GM18511 (cell line): Measurements from ENCODE around the gene FOXA1.
A peak's percentile ranks its signal among the peaks of the same experiment; 100 is the strongest.

Experiments
- ATAC-seq: cut with Tn5 transposase; IDR thresholded peaks from one replicate; pipeline ENCODE4 v1.9.1; 2021; ENCODE audit warnings: mild to moderate bottlenecking, moderate library complexity; ENCODE audit not compliant: unreplicated experiment

The FOXA1 gene

DNA sequence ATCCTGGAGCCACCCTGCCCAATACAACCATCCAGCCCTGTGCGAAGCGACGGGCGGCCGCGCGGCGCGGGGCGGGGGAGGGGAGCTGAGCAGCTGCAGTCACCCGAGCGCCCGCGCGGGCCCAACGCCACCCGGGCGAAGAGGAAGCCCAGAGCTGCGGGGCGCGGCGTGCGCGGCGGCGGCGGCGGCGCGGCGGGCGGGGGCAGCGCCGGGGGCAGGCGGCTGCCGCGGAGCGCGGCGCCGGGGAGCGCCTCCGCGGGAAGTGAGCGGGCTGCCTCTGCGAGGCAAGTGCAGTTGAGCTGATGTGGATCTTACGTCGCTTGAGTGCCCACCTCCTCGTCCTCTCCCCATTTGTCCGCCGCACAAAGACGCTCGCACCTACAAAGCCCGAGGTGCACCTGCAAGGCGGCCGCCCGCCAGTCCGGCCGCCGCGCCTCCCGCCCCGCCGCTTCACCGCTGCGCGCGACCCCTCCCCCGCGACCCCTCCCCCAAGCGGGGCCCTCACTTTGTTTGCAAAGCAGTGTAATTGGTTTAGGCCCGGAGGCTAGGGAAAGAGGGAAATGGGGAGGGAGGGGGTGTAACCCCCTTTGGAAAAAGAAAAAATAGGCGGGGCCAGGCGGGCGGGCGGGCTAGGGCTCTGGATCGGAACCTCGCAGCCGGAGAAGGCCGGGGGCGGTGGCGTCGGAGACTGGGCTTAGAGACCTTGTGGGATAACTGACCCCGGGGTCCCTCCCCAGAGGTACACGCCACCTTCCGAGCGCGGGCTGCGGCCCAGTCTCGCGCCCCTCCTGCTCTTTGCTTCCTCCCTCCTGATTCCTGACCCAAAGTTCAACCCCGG is at the start of gene FOXA1, which contains the start of gene TTC6:
TSS of gene FOXA1 (minus strand) at position 279 of the 838 bp plus-strand sequence. CDS start at position 2, 277 bp downstream.
TSS of gene TTC6 (plus strand) at position 659 of the 838 bp plus-strand sequence. CDS start 26,436 bp downstream, outside the sequence.
- ATAC-seq = peak; percentile 3

DNA sequence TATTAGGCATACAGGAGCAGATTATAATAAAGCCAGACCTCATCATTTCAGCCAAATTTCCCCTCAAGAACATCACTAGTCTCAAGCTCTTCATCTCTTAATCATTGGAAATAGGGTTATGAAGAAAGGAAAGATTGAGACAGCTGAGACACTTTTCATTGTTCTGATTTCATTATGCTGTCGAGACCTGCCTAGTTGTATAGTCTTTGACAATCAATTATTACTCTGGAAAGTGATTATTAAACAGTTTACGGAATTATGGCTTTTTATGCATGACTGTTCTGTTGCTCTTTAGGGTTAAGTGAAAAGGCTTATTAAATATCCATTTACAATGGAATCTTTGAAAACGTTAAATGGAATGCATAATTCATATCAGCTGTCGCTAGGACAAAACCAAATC is 48.7 kb upstream of the FOXA1 start:
- ATAC-seq = no peak

DNA sequence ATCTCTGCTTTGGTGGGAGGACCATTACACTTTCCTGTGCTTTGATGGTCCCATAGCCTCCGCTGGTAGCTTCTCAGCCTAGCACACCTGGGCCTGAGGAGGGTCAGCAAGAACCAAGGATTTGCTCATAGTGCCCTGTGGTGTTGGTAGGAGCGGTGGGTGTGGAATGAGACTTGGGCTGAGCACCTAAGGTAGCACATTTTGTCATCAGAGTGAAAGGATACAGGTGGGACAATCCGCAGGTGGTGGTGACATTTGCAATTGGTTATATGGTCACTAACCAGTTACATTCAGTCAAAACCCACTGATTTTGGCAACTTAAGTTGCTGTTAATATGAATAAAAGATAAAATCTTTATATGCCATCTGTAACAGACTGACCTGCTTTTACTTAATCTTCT is 47.1 kb upstream of the FOXA1 start:
- no peak for ATAC-seq

DNA sequence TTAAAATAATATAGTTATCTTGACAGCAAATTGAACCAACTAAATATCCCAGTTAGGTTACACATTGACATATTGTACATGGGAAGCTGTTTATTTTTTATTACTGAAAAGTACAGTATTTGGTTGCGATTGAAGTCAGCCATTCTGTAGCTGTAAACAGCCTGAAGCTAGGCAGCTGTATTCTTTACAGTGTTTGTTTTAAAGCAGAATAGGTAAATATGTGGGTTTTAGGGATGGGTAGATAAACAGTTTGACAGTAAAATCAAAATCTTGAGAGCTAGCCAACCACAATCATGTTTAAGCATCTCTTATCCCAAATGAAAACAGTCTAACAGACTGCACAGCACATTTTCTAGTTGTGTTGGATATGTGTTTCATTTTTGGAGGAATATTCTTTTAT is 46.1 kb upstream of the FOXA1 start:
- no peak for ATAC-seq

DNA sequence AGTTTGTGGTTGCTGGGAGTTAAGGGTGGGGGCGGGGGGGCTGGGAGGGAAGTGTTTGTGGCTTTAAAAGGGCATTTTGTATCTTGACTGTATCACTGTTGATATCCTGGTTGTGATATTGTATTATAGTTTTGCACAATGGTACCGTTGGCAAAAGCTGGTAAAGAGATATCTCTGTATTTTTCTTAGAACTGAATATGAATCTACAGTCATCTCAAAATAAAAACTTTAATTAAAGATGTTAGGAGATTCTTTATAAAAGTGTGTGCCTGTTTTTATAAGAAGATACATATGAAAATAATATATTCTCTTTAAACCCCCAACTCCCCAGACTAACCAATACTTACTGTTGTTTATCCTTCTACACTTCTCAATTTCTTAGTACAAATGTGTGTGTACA is 43.5 kb upstream of the FOXA1 start:
- ATAC-seq = no peak

DNA sequence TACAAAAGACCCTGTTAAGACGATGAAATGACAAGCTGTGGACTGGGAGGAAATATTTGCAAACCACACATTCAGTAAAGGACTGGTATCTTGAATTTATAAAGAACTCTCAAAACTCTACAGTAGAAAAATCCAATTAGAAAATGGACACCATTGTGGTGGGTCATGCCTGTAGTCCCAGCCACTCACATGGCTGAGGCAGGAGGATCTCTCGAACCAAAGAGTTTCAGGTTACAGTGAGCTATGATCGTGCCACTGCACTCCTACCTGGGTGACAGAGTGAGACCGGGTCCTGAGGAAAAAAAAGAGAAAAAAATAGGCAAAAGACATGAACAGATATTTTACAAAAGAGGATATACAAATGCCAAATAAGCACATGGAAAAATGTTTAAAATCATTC is 42.3 kb upstream of the FOXA1 start:
- no peak for ATAC-seq

DNA sequence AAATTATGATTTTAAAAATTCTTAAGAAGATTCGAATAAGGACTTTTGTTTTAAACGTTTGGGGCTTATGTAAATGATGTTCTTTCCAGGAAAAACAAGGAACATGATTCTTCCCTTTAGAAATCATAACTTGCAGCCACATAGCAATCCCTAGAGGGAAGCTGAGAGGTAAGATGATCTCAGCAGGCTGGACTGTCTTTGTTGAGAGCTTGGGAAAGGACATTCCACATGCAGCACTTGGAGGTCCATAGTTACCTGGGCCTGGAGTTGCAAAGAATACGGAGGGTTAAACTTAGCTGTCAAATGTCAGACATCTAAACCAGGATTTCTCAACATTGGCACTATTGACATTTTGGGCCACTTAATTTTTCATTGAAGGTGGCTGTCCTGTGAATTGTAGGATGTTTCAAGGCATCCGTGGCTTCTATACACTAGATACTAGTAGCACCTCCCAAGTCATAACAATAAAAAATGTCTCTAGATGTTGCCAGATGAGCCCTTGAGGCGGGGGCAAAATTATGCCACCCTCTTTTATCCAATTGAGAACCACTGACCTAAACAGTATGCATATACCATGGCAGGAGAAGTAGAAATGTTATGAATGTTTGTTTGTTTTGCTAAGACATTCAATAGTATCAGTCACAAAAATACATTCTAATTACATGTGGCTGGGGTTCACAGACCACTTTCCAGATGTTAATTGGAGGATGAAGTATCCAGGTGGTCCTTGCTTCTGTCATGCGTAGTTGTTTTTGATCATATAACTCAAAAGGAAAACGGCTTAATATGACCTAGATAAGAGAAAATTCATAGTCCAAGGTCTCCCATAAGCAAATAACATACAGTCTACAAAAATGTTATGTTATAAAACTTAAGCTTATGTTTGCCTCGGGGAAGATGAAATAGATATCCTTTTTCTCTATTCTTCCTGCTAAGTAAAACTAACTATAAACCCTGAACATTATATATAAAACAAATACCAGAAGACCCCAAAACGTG is 30.8 kb upstream of the FOXA1 start:
- no peak for ATAC-seq

DNA sequence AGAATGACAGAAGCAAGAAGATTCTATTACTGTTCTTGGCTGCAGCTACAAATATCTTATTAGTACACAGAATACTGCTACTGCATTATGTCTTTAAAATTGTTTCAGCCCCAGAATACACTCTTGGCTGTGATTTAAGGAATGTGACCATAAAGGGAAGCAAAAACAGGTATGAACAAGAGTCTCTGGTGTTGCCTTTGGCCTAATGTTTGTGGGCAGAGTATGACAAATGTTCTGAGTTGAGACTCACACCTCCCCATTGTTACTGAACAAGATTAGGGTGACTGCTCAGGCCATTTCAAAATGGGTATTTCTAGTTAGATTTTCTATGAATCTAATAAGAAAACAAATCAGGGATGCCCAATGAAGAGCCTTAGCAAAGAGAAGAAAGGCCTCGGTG is 28.9 kb upstream of the FOXA1 start:
- ATAC-seq = no peak

DNA sequence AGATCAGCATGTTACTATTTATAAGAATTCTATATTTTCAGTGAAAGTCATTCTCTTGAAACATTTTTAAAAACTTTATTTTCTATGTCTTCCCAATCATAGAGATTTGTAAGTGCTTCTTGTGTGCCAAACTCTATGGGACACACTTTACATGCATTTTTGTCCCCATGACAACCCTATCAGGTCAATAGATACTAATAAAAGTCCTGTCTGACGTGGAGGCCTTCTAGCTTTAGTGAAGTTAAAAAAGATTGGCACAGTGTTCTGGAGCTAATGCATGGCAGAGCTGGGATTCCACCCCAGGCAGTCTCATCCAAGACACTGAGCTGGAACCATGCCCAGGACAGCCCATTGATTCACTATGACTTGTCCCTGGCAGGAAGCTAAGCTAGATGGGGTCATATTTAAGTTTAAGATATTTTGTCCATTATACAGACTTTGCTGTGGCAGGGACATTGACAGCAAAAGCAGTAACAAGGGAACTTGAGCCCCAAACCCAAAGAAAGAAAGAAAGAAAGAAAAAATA is 28.4 kb upstream of the FOXA1 start:
- ATAC-seq = no peak

DNA sequence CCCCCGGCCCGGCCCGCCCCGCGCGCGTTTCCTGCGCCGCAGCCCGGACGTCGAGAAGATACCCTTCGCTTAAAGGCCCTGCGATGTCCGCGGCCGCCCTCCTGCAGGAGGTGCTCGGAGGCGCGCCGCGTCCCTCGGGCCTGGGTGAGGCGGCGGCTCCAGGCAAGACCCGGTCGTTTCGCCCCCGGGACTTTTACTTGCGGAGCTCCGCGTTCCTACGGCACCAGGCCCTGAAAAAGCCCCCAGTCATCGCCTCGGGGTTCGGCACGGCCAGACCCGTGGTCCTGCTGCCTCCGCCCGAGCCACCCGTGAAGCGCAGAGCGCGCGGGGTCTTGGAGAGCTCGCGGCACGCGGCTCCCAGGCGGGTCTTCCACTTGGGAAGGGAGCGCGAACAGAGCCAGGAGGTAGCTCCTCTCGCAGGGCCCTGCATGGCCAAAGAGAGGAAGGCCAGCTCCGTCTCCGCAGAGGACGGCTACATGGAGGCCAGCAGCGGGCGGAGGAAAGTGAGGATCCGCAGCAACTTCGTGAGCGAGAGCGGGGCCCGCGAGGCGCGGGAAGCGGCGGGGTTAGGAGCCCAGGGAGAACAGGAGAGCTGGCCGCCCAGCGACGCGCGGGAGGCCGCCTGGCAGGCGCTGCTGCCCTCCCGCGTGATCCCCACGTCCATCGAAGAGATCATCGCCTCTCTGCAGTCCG is 27.3 kb upstream of the FOXA1 start:
- no peak for ATAC-seq

DNA sequence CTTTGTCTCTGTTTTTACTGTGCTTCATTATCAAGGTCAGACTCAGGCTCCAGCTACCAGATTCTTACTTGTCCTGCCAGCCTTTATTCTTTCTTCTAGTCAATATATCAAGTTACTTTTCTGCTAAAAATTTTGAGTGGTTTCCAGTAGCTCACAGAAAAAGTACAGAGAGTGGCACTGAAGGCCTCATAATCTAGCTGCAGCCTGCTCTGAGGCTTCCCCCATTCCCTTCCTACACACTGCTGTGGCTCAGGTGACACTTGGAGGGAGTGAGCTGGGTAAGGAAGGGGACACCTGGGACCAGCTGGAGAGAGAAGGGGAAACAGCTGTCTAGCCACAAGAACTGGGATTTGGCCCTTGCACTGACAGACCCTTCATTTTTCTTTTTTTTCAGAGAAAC is 25.8 kb upstream of the FOXA1 start:
- no peak for ATAC-seq

DNA sequence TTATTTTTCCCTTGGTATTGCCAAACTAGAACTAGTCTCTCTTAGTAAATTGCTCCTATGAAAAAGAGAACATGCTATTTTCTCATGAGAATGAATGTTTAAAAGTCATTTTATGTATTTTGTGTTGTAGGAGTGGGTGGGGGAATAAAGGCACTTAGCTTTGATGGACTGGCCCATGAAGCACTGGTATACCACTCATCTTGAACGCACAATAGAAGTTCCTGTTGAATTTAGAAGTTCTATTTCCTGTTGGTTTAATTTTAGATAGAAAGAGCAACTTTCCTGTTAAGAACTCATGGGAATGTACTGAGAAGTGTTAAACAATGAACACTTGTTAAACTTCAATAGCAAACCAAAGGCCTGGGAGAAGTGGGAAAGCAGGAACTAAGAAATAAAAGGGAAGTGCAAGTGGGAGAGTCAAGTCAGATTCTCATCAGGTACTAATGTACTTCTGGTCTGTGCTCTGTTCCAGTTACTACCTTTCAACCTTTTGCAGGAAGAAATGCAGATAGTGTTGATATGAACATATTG is 23.5 kb upstream of the FOXA1 start:
- no peak for ATAC-seq

DNA sequence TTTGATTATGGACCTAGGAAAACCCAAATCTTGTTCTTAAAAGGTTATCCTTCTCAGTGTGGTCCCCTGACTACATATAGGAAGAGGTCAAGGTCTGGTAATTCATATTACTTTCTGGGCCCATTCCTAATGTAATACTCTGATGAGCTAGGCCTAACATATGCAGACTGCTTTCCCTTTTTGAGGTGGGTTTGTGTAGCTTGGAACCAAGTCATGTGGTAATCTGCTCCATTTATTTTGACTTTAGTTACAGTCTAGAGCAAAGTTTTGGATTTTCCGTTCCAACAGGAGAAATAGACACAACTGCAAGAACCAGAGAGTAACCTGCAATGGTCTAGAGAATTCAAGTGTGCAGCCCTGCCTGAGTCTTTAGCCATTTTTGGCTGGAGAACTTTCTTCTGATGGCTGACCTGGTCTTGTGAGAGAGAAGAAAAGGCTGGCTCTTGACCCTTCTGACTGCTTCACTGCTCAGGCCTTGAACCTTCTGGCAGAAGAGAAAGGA is 22.9 kb upstream of the FOXA1 start:
- ATAC-seq = no peak

DNA sequence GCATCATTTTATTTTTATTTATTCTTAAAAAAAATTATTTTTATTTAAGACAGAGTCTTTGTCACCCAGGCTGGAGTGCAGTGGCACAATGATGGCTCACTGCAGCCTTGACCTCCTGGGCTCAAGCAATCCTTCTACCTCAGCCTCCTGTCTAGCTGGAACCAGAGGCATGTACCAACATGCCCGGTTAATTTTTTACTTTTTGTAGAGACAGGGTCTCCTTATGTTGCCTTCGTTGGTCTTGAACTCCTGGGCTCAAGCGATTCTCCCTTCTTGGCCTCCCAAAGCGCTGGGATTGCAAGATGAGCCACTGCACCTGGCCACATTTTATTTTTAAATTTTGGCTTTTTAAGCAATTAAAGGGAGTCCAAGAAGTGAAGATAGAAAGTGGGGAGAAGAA is 21.8 kb upstream of the FOXA1 start:
- no peak for ATAC-seq

DNA sequence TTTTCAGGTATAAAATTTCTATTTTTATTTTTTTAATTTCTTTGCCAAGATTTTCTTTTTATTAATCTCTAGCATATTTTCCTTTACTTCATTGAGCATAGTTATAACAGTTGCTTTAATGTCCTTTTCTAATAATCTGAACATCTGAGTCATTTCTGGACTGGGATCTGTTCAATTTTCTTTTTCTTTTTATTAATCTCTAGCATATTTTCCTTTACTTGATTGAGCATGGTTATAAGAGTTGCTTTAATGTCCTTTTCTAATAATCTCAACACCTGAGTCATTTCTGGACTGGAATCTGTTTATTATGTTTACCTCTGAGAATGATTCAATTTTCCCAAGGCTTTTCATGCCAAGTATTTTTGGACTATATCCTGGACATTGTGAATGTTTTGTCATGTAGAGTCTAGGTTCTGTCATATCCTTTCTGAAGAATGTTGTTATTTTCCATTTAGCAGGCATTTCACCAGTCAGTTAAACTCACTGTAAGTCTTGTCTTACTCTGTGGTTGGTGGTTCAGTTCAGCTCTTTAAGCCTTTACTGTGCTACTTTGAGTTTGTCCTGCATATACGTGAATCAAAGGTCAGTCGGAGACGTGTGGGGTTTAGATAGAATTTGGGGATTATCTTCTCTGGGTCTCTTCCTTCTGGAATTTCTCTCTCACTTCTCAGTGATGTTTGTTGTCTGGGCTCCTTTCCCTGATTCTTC is 20.7 kb upstream of the FOXA1 start:
- ATAC-seq = no peak

DNA sequence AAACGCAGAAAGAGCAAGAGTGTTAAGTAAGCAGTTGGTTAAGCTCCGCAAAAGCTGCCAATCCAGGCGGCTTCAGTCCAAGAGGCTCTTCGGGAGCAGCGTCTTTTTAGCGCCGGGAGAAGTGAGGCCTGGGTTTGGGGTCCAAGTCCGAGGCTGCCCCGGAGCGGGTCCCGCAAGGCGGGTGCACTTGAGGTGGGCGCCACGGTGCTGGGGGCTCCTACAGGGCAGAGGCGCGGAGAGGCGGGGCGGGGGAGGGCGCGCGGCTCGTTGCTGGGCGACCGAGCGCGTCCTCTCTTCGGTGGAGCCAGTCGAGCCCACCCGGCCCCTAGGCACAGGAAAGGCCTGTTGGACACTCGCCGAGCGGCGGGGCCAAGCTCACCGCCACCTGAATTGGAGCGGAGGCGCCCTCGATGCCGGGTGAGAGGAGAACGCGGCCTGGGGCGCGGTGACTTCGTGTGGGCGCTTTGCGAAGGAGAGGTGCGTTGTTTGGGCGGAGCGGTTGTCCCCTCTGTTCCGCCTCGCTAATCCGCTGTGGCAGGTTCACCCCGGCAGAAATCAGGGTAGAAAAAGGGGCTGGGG is 16.0 kb upstream of the FOXA1 start:
- no peak for ATAC-seq

DNA sequence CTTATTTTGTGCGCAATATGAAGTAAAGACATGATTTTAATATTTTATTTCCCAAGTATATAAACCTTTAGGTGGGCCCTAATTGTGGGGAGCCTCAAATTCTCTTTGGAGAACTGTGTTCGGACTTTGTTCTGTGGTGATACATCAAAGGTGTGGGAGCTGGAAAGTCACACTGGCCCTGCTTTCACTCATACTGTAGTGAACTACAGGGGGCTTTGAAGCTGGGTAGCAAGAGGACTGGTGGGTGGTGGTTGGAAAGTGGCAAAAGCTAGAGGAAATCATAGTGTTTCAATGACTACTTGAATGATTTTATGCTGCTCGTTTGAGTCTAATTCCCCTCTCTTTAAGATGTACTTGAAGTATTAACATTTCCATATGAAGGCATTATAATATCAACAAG is 13.6 kb upstream of the FOXA1 start:
- ATAC-seq = no peak

DNA sequence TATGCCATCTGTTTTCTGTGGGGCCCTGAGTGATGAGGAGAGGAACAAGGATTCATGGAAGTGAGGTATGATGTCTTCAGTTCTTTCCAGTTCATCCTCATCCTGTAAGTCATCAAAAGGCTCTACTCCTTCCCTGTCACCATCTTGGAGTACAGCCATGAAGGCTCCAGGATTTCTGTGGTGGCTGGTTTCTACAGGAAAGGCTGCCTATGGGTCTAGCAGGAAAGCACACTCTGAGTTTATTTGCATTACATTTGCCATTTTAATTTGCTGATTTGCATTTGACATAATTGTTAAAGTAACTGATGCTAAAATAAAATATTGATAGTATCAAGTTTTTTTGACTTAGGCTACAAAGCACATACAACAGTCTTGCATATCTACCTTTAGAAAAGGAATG is 11.6 kb upstream of the FOXA1 start:
- no peak for ATAC-seq

DNA sequence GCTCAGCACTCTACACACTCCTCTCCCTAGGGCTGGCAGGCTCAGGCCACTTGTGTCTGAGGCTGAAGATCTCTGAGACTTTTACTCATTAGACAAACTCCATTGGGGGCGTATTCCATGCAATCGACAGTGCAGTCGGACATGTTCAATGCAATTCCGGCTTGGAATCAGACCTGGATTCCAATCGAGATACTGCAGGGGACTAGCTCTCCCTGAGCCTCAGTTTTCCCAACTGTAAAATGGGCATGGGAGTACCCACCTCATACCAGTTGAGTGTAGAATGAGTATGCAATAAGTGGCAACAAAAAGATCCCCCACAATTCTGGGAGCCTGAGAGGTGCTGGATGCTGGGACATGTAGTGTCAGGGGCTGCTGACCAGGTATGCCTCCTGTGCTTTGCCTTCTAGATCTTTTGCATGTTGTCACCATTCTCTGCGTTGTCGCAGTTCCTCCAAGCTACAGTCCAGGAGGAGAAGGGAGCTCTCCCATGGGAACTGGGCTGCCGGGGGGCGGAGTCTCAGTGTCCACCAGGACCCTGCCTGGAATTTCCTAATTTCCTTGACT is 8.7 kb upstream of the FOXA1 start:
- no peak for ATAC-seq
